Mammary epithelial cell (primary cell): ENCODE data around the gene DRAP1.

ENCODE experiments used
- CTCF ChIP-seq, 2 donors: IDR thresholded peaks in 1 of 2; conservative IDR thresholded peaks in 1 of 2; 2 replicates each; pipeline ENCODE4 v1.5.1; 2011 to 2012; ENCODE audit warnings: inconsistent platforms in 2 of 2, low read length in 2 of 2, mild to moderate bottlenecking in 2 of 2, control low read depth in 1 of 2, low read depth in 1 of 2; ENCODE audit not compliant: insufficient read depth in 1 of 2; ENCODE audit errors: extremely low read depth in 1 of 2
- EZH2 ChIP-seq: IDR thresholded peaks from 2 replicates; pipeline ENCODE4 v1.6.1; 2012; ENCODE audit warnings: low read length, inconsistent platforms, borderline replicate concordance

- TF ChIP-seq CTCF (conservative IDR thresholded peaks at IDR 0.05 in 1 of 2, IDR thresholded peaks at IDR 0.05 in 1 of 2; ENCODE audit: extremely low read depth in 1 of 2, insufficient read depth in 1 of 2, low read depth in 1 of 2, low read length in 2 of 2) (no peak), EZH2 (no peak)
These were observed 15.5 kb upstream of the DRAP1 start for GRCh38 chr11:65903715-65904114.
